Measurements from ENCODE around the gene EPB41L5. TPM values are rescaled to one million over a fixed set of nuclear protein-coding genes. Genes with fewer than 3 reads are reported as not detected.
"Not testable (repeated sequence)": the region's sequence is repeated elsewhere in the genome, so short reads cannot be mapped to it uniquely, and the experiment has no call there.

EPB41L5 gene
- total RNA-seq, 1 donor from 2014 or later, result 27.0 TPM

DNA sequence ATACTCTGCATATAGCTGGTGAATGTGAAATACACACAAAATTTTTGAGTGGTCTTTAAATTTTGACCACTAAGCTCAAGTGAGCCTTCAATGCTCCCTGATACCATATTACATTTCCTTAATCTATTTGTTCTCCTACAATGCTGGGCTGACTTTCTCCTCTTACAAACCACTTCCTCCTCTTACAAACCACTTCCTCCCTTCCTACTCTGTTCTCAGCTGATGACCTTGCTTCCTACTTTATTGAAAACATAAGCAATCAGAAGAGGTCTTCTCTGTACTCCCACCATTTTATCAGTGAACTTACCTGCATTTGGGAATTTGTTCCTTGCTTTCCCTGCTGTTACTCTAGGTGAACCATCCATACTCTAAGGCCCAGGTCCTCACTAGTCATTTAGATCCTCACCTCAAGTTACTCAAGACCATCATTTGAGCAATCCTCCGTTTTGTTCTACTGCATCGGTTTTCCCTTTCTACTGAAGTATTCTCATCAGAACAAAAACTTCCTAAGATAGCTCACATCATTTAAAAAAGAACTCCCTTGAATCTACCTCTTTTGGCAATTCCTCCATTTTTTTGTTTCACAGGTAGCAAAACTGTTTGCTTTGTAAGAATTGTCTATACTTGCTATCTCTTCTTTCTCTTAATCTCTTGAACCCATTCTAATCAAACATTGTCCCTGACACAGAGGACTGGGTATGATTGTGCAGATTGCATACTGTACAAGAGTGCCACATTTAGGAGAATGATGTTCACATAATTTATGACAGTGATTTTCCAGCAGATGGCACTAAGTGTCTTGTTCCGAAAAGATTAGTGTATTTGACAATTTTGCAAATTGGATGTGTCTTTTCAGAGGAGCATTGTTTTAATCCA lies 96.5 kb downstream of the EPB41L5 start:
- no peak overlapping the region for H3K4me3 ChIP-seq (ENCODE audit: low read depth, low read length)
- no peak for DNase-seq (ENCODE audit: low read depth)
- TF ChIP-seq CTCF (conservative IDR thresholded peaks at IDR 0.05; ENCODE audit: low read depth, low read length), result peak; percentile 43

DNA sequence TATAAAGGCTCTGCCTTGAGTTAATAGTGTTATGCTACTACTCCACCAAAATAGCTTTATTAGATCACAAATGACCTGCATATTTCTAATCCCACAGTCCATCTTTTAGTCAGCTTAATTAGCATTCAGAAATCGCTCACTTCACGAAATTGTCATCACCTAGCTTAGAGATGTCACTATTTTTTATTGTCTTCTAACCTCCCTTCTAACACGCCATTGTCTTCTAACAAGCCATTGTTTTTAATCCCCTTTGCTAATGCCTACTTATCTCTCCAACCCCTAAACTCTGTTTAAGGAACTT lies 97.1 kb downstream of the EPB41L5 start:
- H3K4me3 ChIP-seq (ENCODE audit: low read depth, low read length), result no peak overlapping the region
- DNase-seq (ENCODE audit: low read depth), result no peak
- no peak for TF ChIP-seq CTCF (conservative IDR thresholded peaks at IDR 0.05; ENCODE audit: low read depth, low read length)

GRCh38 chr2:120110507-120110906 lies 97.6 kb downstream of the EPB41L5 start:
- no peak for DNase-seq (ENCODE audit: low read depth)
- TF ChIP-seq CTCF (conservative IDR thresholded peaks at IDR 0.05; ENCODE audit: low read depth, low read length), result no peak
- H3K4me3 ChIP-seq (ENCODE audit: low read depth, low read length), result no peak overlapping the region

DNA sequence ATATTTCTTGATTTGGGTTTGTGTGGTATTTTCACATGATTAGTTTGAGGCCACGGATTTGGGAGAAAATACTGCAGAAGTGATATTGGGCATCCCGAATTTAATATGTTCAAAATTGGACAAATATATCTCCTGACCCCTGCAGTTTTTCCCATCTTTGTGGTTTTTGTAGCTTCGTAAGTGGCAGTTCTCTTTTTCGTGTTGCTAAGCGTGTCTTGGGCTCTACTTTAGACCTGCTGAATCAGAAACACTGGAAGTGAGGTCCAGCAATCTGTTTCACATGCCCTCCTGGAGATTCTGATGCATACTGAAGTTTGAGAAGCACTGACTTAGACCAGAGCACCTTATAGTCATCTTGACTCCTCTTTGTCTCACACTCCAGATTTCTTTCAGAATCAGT lies 98.3 kb downstream of the EPB41L5 start:
- DNase-seq (ENCODE audit: low read depth), result no peak
- H3K4me3 ChIP-seq (ENCODE audit: low read depth, low read length), result no peak overlapping the region
- TF ChIP-seq CTCF (conservative IDR thresholded peaks at IDR 0.05; ENCODE audit: low read depth, low read length), result no peak

DNA sequence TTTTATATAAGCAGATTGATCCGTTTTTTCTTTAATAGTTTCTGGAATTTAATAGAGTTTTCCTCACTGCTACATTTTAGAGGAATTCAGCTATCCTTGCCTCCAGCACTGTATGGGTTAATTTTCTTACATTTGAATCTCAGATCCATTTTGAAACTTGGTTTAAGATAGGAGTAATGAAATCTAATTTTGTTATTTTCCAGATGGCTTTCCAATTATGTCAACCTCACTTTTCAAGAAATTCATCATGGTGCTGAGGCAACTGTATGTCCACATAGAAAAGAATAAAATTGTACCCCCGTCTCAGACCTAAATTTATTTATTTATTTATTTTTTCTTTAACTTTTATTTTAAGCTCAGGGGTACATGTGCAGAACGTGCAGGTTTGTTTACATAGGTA lies 105.1 kb downstream of the EPB41L5 start:
- TF ChIP-seq CTCF (conservative IDR thresholded peaks at IDR 0.05; ENCODE audit: low read depth, low read length), result no peak
- H3K4me3 ChIP-seq (ENCODE audit: low read depth, low read length), result no peak overlapping the region
- DNase-seq (ENCODE audit: low read depth), result no peak

DNA sequence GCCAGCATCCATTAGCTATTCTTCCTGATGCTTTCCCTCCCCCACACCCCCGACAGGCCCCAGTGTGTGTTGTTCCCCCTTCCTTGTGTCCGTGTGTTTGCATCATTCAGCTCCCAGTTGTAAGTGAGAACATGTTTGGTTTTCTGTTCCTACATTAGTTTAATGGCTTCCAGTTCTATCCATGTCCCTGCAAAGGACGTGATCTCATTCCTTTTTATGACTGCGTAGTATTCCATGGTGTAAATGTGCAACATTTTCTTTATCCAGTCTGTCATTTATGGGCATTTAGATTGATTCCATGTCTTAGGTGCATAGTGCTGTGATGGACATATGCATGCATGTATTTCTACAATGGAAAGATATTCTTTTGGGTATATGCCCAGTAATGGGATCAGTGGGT lies 105.6 kb downstream of the EPB41L5 start:
- no peak for DNase-seq (ENCODE audit: low read depth)
- H3K4me3 ChIP-seq (ENCODE audit: low read depth, low read length), result no peak overlapping the region
- TF ChIP-seq CTCF (conservative IDR thresholded peaks at IDR 0.05; ENCODE audit: low read depth, low read length), result no peak

- H3K4me3 ChIP-seq (ENCODE audit: low read depth, low read length); DNase-seq (ENCODE audit: low read depth): not testable (repeated sequence)
Observed at GRCh38 chr2:120121337-120121736, 108.5 kb downstream of the EPB41L5 start.

All from epithelial cell of proximal tubule (primary cell).